Upper lobe of left lung (tissue), 6 donors: ENCODE results near the gene PRKD2. TPM values are rescaled to one million over a fixed set of nuclear protein-coding genes. Genes with fewer than 3 reads are reported as not detected.
A peak's percentile ranks its signal among the peaks of the same experiment; 100 is the strongest.

Experiments
- ATAC-seq, 2 donors: fragments of 200-7000 bp; cut with Tn5 transposase; one replicate each; pipeline ENCODE4 v1.9.1; 2022; ENCODE audit warnings: mild to moderate bottlenecking in 2 of 2, moderate library complexity in 2 of 2; ENCODE audit not compliant: low FRiP score in 2 of 2
- DNase-seq, 2 donors: peaks; one replicate each; pipeline ENCODE4 v3.0.0-alpha.2; 2019 to 2020
- H3K27ac ChIP-seq, 4 donors: fragments of 200-600 bp; sonication (generic); one replicate each; pipeline ENCODE4 v1.5.1; 2016 to 2019
- H3K27me3 ChIP-seq, 4 donors: fragments of 200-600 bp; sonication (generic); one replicate each; pipeline ENCODE4 v1.5.1; 2017 to 2019
- H3K36me3 ChIP-seq, 4 donors: fragments of 200-600 bp; sonication (generic); one replicate each; pipeline ENCODE4 v1.5.1; 2016 to 2019
- H3K4me1 ChIP-seq, 4 donors: fragments of 200-600 bp; sonication (generic); one replicate each; pipeline ENCODE4 v1.5.1; 2018 to 2019
- H3K4me3 ChIP-seq, 4 donors: fragments of 200-600 bp; sonication (generic); one replicate each; pipeline ENCODE4 v1.5.1; 2017 to 2019; ENCODE audit warnings: mild to moderate bottlenecking in 2 of 4, moderate library complexity in 1 of 4
- H3K9me3 ChIP-seq, 4 donors: fragments of 200-600 bp; sonication (generic); one replicate each; pipeline ENCODE4 v1.5.1; 2018 to 2019
- EP300 ChIP-seq, 4 donors: sonication (generic); formaldehyde crosslinking; IDR thresholded peaks; one replicate each; pipeline ENCODE4 v1.5.1; 2017; ENCODE audit warnings: antibody characterized with exemption in 4 of 4, control low read depth in 2 of 4
- POLR2A ChIP-seq, 4 donors: fragments of 450-650 bp; IDR thresholded peaks; one replicate each; pipeline ENCODE4 v1.5.1; 2016 to 2017; ENCODE audit warnings: antibody characterized with exemption in 4 of 4, mild to moderate bottlenecking in 2 of 4
- POLR2AphosphoS5 ChIP-seq, 2 donors: sonication (generic); formaldehyde crosslinking; IDR thresholded peaks; one replicate each; pipeline ENCODE4 v1.5.1; 2017; ENCODE audit warnings: antibody characterized with exemption in 2 of 2
- WGBS, 2 donors: methylation state at CpG; one replicate each; pipeline ENCODE4 v1.1.5; 2017 to 2018; 5-methylcytosine and 5-hydroxymethylcytosine counted together
- total RNA-seq, 6 donors: library from RNA; depleted of rRNA in 4 of 6; stranded (reverse); fragments of >200 nt in 4 of 6; gene quantifications; one replicate each; pipeline versions ENCODE4 v1.1.0 to v1.2.1, GENCODE V29; 2016 to 2021
- TF ChIP-seq, protein P1 (sequence below), 6 experiments: fragments of 450-650 bp in 4 of 6; fragments of 200-600 bp in 2 of 6; sonication (generic) in 2 of 6; IDR thresholded peaks; one replicate each; pipeline ENCODE4 v1.5.1; 2016 to 2019; ENCODE audit warnings: antibody characterized with exemption in 6 of 6
- donor health status: DM: no; HTN: no; CAD: no; lungs with moderate emphysema.
- donor health status: DM: no; HTN: yes; CAD: no; lungs with severe emphysema.

PRKD2 gene
- total RNA-seq, 6 donors from 2014 or later = 25.2 to 65.4 (median 50.3) TPM

DNA sequence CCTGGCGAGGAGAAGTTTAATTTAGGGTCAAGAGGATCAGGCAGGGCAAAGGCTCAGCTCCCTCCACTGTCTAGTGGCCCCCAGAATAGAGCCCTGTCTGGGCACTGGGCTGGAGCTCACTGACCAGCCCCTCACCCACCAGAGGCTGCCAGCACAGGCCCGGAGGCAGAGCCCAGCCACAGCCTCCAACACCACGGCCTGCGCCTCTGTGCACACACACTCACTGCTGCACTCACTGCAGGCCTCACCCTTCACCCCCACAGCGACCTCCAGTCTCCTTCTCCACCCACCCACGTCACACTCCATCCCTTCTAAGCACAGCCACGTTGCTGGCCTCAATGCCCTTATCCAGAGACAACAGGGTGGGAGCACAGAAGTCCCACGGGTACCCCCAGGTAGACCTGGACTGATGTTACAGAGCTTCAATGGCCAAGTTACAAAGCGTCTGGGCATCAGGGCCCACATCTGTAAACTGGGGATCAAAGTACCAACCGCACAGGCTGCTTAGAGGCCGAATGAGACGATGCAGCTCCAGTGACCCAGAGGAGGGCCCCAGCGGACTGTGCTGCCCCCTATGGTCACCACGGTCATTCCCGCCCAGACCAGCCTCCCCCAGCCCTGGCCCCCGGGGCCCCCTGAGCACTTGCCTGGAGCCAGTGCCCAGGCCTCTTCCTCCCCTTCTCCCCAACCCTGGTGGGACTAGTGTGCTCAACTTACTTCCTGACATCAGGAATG, 4.5 kb upstream of the PRKD2 start:
- Histone ChIP-seq H3K4me1 (peaks cover 17 to 43% (median 19%) of the 10 kb centered on the region in 4 donors), H3K36me3 (peaks cover 31 to 73% (median 65%) of the 10 kb centered on the region in 4 donors), H3K27ac (peak overlapping the region in 1 of 4 donors; percentile 1), H3K9me3 (no peaks in the 10 kb centered on the region), H3K4me3 (no peak overlapping the region), H3K27me3 (no peaks in the 10 kb centered on the region)
- no peak for ATAC-seq
- no peak for DNase-seq
- 88 to 91% methylated on average over 6 to 13 of the region's 16 CpGs for WGBS, 2 donors
- TF ChIP-seq POLR2A (IDR thresholded peaks at IDR 0.05) (no peak), POLR2AphosphoS5 (IDR thresholded peaks at IDR 0.05) (no peak), EP300 (IDR thresholded peaks at IDR 0.05) (no peak)
- TF ChIP-seq, protein P1, sequence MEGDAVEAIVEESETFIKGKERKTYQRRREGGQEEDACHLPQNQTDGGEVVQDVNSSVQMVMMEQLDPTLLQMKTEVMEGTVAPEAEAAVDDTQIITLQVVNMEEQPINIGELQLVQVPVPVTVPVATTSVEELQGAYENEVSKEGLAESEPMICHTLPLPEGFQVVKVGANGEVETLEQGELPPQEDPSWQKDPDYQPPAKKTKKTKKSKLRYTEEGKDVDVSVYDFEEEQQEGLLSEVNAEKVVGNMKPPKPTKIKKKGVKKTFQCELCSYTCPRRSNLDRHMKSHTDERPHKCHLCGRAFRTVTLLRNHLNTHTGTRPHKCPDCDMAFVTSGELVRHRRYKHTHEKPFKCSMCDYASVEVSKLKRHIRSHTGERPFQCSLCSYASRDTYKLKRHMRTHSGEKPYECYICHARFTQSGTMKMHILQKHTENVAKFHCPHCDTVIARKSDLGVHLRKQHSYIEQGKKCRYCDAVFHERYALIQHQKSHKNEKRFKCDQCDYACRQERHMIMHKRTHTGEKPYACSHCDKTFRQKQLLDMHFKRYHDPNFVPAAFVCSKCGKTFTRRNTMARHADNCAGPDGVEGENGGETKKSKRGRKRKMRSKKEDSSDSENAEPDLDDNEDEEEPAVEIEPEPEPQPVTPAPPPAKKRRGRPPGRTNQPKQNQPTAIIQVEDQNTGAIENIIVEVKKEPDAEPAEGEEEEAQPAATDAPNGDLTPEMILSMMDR (IDR thresholded peaks at IDR 0.05) = no peak

DNA sequence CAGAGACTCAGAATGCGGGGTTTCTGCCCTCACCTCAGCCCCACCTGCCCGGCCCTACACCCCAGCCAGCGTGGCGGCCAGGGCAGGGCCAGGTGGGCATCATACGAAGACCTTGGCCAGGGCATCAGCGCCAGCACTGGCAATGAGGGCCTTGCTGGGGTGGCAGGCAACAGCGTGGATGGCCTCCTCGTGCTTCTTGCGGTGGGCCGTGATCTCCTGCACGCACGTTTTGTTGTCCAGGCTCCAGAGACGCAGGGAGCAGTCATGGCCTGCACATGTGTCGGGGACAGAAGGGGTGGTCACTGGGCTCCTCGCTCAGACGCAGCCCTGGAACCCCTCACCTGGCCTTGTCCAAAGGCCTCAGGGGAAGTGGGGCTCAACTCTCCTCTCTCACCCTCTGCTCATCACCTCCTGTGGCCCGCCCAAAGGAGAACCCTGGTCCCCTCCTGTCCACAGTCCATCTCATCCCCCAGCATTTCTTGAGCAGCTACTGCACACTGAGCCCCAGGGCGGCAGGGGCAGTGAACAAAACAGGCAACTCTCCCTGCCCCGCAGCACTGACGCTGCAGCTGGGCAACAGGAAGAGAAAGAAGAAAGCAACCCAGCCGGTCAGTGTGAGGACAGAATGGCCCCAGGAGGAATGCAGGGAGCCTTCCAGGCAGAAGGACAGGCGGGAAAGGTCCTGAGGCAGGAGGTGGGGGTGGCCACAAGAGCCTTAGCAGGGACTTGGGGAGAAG, 3.8 kb upstream of the PRKD2 start:
- peak overlapping the region in 1 of 4 donors; percentile 1 for H3K27ac ChIP-seq
- DNase-seq = no peak

DNA sequence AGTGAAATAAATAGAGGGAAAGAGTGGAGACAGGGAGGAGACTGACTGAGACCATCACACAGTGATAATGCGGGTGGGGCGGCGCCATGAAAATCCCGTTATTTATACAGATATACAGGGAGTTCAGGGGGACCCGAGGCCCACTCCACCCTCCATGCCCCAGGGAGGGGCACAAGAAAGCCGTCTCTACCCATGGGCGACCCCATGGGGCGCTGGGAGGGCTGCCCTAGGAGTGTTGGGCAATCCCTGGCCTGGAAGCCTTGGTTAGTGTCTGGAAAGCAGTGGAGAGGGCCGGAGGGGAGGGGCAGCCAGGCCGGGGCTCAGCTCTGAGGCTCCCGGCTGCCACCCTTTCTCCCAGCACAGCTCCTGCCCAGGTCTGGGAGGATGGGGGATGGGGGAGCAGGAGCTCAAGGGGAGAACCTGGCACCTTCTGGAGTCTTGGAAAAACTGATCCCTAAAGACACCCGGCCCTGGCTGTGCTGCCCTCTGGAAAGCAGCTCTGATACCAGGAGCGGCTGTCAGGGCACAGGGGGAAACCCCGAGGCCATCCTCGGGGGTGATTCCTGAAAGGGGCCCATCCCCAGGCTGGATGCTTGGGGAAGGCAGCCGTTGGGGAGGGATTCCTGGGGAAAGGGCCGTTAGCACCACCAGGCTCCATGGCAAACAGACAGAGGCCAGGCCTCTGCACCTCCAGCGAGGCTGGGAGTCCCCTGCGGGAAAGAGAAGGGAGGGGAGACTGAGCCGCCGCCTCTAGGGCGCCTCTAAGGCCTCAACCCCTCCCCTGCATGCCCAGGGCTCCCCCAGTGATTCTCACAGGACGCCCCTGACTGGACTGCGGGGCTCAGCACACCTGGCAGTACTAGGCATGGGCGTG, 3.0 kb upstream of the PRKD2 start:
- H3K27me3 ChIP-seq = no peaks in the 10 kb centered on the region
- H3K9me3 ChIP-seq = no peaks in the 10 kb centered on the region
- no peak overlapping the region for H3K4me3 ChIP-seq
- WGBS, 2 donors = 76 to 77% methylated on average over 13 to 14 of the region's 25 CpGs
- no peak for DNase-seq
- H3K4me1 ChIP-seq = peaks cover 28 to 57% (median 30%) of the 10 kb centered on the region in 4 donors
- TF ChIP-seq, protein P1 (IDR thresholded peaks at IDR 0.05) = no peak
- no peak for TF ChIP-seq POLR2AphosphoS5 (IDR thresholded peaks at IDR 0.05)
- TF ChIP-seq EP300 (IDR thresholded peaks at IDR 0.05) = no peak
- TF ChIP-seq POLR2A (IDR thresholded peaks at IDR 0.05) = no peak
- H3K27ac ChIP-seq = peak overlapping the region in 3 of 4 donors; percentile 5 to 95 (median 91)
- ATAC-seq = no peak
- H3K36me3 ChIP-seq = peaks cover 20 to 57% (median 51%) of the 10 kb centered on the region in 4 donors

More for the DNA sequence above, 3.8 kb upstream of the PRKD2 start:
- Histone ChIP-seq H3K27me3 (no peaks in the 10 kb centered on the region), H3K4me1 (peaks cover 20 to 49% (median 22%) of the 10 kb centered on the region in 4 donors), H3K4me3 (no peak overlapping the region), H3K9me3 (no peaks in the 10 kb centered on the region), H3K36me3 (peaks cover 28 to 65% (median 59%) of the 10 kb centered on the region in 4 donors)
- TF ChIP-seq POLR2AphosphoS5 (IDR thresholded peaks at IDR 0.05) = no peak
- no peak for TF ChIP-seq POLR2A (IDR thresholded peaks at IDR 0.05)
- TF ChIP-seq, protein P1 (IDR thresholded peaks at IDR 0.05) = no peak
- no peak for TF ChIP-seq EP300 (IDR thresholded peaks at IDR 0.05)
- WGBS, 2 donors = 94% methylated on average over 18 to 22 of the region's 22 CpGs
- no peak for ATAC-seq

DNA sequence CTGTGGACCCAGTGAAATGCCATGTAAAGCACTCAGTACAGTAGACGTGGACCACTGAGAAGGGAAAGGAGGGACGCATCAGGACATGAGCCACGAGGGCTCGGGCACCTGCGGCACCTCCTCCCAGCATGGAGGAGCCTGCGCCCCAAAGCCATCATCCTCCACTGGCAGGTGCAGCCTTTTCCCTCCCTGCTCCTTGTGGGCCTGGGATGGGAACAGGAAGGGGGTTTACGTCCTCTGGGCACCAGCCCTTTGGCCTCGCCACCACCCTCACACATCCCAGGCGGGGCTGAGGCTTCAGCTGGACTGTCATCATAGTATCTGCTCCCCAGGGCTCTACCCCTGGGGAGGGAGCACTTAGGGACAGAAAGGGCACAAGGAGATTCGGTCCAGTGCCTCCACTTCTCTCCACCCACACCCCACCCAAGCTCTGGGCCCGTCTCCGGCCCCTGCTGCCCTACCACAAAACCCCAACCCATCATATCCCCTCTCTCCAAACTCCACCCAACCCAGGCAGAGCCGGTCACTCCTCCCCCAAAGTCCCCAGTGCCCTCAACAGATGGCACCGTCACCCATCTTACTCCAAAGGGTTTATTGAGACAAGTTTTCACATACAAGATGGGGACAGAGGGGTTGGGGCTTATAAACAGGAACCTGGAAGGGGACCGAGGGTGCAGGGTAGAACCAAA, 2.2 kb upstream of the PRKD2 start:
- no peak for ATAC-seq
- H3K27me3 ChIP-seq = no peaks in the 10 kb centered on the region
- H3K9me3 ChIP-seq = no peaks in the 10 kb centered on the region
- peaks cover 31 to 60% (median 34%) of the 10 kb centered on the region in 4 donors for H3K4me1 ChIP-seq
- 74 to 84% methylated on average over 15 of the region's 15 CpGs for WGBS, 2 donors
- H3K4me3 ChIP-seq = no peak overlapping the region
- H3K36me3 ChIP-seq = peaks cover 15 to 49% (median 43%) of the 10 kb centered on the region in 4 donors
- DNase-seq = no peak
- TF ChIP-seq EP300 (IDR thresholded peaks at IDR 0.05) (no peak), POLR2AphosphoS5 (IDR thresholded peaks at IDR 0.05) (no peak), POLR2A (IDR thresholded peaks at IDR 0.05) (no peak)
- TF ChIP-seq, protein P1 (IDR thresholded peaks at IDR 0.05) = no peak
- peak overlapping the region in 3 of 4 donors; percentile 17 to 95 (median 91) for H3K27ac ChIP-seq
